ENCODE measurements around the gene TOR1AIP1. TPM values are rescaled to one million over a fixed set of nuclear protein-coding genes. Genes with fewer than 3 reads are reported as not detected.

The TOR1AIP1 gene
- total RNA-seq, 1 donor from 2014 or later: 43.0 TPM

- H3K4me3 ChIP-seq (ENCODE audit: low read depth, low read length): no peak overlapping the region
- H3K27me3 ChIP-seq (ENCODE audit: control insufficient read depth, insufficient read depth, low read length): no peaks in the 10 kb centered on the region
- no peak for DNase-seq (ENCODE audit: low read depth)
- TF ChIP-seq CTCF (IDR thresholded peaks at IDR 0.05; ENCODE audit: insufficient read depth, low read length, poor library complexity, severe bottlenecking): no peak
- H3K36me3 ChIP-seq (ENCODE audit: control insufficient read depth, insufficient read depth, low read length): no peaks in the 10 kb centered on the region
These were observed 25.8 kb upstream of the TOR1AIP1 start for GRCh38 chr1:179856296-179856695.

GRCh38 chr1:179857009-179857408 lies 25.1 kb upstream of the TOR1AIP1 start:
- Histone ChIP-seq H3K27me3 (ENCODE audit: control insufficient read depth, insufficient read depth, low read length) (no peaks in the 10 kb centered on the region), H3K36me3 (ENCODE audit: control insufficient read depth, insufficient read depth, low read length) (no peaks in the 10 kb centered on the region), H3K4me3 (ENCODE audit: low read depth, low read length) (no peak overlapping the region)
- no peak for DNase-seq (ENCODE audit: low read depth)
- TF ChIP-seq CTCF (IDR thresholded peaks at IDR 0.05; ENCODE audit: insufficient read depth, low read length, poor library complexity, severe bottlenecking): no peak

DNA sequence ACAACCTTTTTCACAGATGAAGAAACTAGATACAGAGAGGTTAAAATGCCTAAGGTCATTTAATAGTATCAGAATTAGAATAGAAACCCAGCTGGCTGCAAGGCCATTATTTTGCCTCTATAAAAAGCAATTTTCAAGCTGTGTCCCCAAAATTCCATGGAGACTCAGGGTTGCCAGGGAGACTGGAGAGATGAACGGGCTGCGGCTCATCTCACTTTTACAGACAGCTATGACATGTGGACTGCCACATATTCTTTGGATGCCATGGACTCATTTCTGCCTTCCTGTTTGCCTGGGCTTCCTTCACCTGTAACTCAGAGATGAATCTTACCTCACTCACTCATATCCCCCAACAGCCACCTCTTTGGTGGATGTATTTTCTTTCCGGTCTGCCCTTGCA lies 21.4 kb upstream of the TOR1AIP1 start:
- TF ChIP-seq CTCF (IDR thresholded peaks at IDR 0.05; ENCODE audit: insufficient read depth, low read length, poor library complexity, severe bottlenecking): no peak
- no peaks in the 10 kb centered on the region for H3K36me3 ChIP-seq (ENCODE audit: control insufficient read depth, insufficient read depth, low read length)

DNA sequence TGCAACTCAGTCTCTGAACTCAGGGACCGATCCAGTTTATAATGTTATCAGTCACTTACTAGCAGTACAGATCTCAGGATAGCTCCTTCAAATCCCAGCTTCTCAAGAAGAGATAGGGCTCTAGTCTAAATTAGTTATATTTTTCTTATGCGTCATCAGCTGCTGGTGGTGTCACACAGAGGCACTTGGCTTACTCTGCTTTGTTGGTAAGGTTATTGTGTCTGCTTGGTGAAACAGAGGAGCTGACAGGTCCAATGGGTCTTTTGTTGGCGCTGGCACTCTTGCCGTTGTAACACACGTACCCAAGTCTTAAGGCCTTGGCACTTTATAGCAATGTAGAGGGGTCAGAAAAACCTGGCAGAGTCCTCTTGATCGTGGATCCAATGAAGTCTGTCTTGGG lies 16.7 kb upstream of the TOR1AIP1 start:
- Histone ChIP-seq H3K27me3 (ENCODE audit: control insufficient read depth, insufficient read depth, low read length) (no peaks in the 10 kb centered on the region), H3K36me3 (ENCODE audit: control insufficient read depth, insufficient read depth, low read length) (no peaks in the 10 kb centered on the region), H3K4me3 (ENCODE audit: low read depth, low read length) (no peak overlapping the region)
- no peak for TF ChIP-seq CTCF (IDR thresholded peaks at IDR 0.05; ENCODE audit: insufficient read depth, low read length, poor library complexity, severe bottlenecking)
- DNase-seq (ENCODE audit: low read depth): no peak

More for the DNA sequence above, 21.4 kb upstream of the TOR1AIP1 start:
- no peak overlapping the region for H3K4me3 ChIP-seq (ENCODE audit: low read depth, low read length)
- no peak for DNase-seq (ENCODE audit: low read depth)
- H3K27me3 ChIP-seq (ENCODE audit: control insufficient read depth, insufficient read depth, low read length): no peaks in the 10 kb centered on the region

DNA sequence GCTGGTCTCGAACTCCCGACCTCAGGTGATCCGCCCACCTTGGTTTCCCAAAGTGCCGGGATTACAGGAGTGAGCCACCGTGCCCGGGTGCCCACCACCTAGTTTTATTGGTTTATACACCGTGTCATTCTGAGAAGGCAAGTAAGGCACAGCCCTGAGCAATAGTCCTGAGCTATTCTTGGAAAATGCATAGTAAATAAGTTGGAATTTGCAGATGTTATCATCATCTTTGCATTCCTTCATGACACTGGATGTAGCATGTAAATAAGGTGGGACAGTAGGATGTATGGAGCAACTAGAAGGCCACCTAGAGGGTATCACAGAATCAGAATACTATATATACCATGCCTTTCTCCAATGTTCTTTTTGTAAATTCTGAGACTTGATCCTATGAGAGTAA lies 15.5 kb upstream of the TOR1AIP1 start:
- no peaks in the 10 kb centered on the region for H3K27me3 ChIP-seq (ENCODE audit: control insufficient read depth, insufficient read depth, low read length)
- no peaks in the 10 kb centered on the region for H3K36me3 ChIP-seq (ENCODE audit: control insufficient read depth, insufficient read depth, low read length)
- DNase-seq (ENCODE audit: low read depth): no peak
- TF ChIP-seq CTCF (IDR thresholded peaks at IDR 0.05; ENCODE audit: insufficient read depth, low read length, poor library complexity, severe bottlenecking): no peak
- no peak overlapping the region for H3K4me3 ChIP-seq (ENCODE audit: low read depth, low read length)

DNA sequence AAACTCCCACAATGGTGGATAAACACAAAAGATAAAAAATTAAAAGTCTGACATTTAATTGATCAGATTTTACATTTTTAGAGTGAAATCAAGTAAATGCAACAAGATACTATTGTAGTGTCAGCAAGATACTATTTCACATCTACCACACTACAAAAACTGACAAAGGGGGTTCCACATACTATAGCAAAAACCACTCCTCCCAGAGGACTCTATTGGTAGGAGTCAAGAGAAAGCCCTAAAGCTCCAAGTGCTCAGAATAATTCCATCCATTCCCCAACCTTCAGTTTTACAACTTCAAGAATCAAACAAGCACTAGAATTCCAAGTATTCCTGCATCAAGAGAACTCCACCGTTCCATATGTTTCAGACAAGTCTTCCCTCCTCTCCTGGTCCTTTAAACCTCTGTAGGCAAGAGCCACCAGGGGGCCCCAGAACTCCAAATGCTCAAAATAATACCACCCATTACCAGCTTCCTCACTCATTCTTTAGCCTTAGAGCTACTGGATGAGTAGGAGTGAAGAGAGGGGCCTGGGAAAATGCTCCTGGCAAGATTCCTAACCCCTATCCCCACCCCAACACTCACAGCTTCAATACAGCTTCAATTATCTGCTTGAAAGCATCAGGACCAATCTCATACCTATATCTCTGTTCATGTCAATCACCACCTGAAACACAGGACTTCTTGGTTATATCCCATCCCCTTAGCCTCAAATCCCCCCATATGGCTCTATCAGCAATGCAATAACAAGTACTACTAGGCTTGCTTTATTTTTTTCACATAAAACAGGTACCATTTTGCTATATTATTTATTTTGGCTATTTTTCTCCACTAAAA lies 14.4 kb upstream of the TOR1AIP1 start:
- DNase-seq (ENCODE audit: low read depth): no peak
- Histone ChIP-seq H3K4me3 (ENCODE audit: low read depth, low read length) (no peak overlapping the region), H3K36me3 (ENCODE audit: control insufficient read depth, insufficient read depth, low read length) (no peaks in the 10 kb centered on the region), H3K27me3 (ENCODE audit: control insufficient read depth, insufficient read depth, low read length) (no peaks in the 10 kb centered on the region)
- TF ChIP-seq CTCF (IDR thresholded peaks at IDR 0.05; ENCODE audit: insufficient read depth, low read length, poor library complexity, severe bottlenecking): peak; percentile 76
